Stomach (tissue), 19 donors: ENCODE results near the gene MOV10L1. TPM values are rescaled to one million over a fixed set of nuclear protein-coding genes. Genes with fewer than 3 reads are reported as not detected.
A peak's percentile ranks its signal among the peaks of the same experiment; 100 is the strongest.

Experiments
- DNase-seq, 2 donors: peaks; one replicate each; pipeline versions ENCODE4 v3.0.0 to v3.0.0-alpha.2; 2013 to 2019
- H3K27ac ChIP-seq, 5 donors: fragments of 200-600 bp in 4 of 5; sonication (generic) in 4 of 5; one replicate each; pipeline ENCODE4 v1.5.1; 2013 to 2019; ENCODE audit warnings: mild to moderate bottlenecking in 1 of 5, moderate library complexity in 1 of 5
- H3K27me3 ChIP-seq, 3 donors: fragments of 200-600 bp; sonication (generic); one replicate each; pipeline ENCODE4 v1.5.1; 2017 to 2019; ENCODE audit warnings: mixed run types in 1 of 3
- H3K36me3 ChIP-seq, 4 donors: fragments of 200-600 bp; sonication (generic); 1 replicate in 3 of 4; 2 replicates in 1 of 4; pipeline ENCODE4 v1.5.1; 2016 to 2019
- H3K4me1 ChIP-seq, 4 donors: fragments of 200-600 bp; sonication (generic); one replicate each; pipeline ENCODE4 v1.5.1; 2016 to 2019
- H3K4me3 ChIP-seq, 4 donors: fragments of 200-600 bp; sonication (generic) in 3 of 4; one replicate each; pipeline ENCODE4 v1.5.1; 2016 to 2019; ENCODE audit warnings: mild to moderate bottlenecking in 1 of 4
- H3K9me3 ChIP-seq, 4 donors: fragments of 200-600 bp; sonication (generic); one replicate each; pipeline ENCODE4 v1.5.1; 2016 to 2019
- EP300 ChIP-seq: sonication (generic); formaldehyde crosslinking; IDR thresholded peaks from one replicate; pipeline ENCODE4 v1.6.1; 2017; ENCODE audit warnings: antibody characterized with exemption
- POLR2A ChIP-seq, 4 donors: fragments of 450-650 bp; IDR thresholded peaks; one replicate each; pipeline ENCODE4 v1.6.1; 2016; ENCODE audit warnings: antibody characterized with exemption in 4 of 4, control low read depth in 2 of 4, mild to moderate bottlenecking in 1 of 4, moderate library complexity in 1 of 4
- POLR2AphosphoS5 ChIP-seq, 3 donors: sonication (generic); formaldehyde crosslinking; IDR thresholded peaks; one replicate each; pipeline ENCODE4 v1.6.1; 2016; ENCODE audit warnings: antibody characterized with exemption in 3 of 3
- WGBS, 5 donors: extraction: QIAGEN DNeasy Blood & Tissue Kit in 3 of 5; methylation state at CpG; one replicate each; pipeline versions ENCODE4 v1.1.5 to v1.1.7; 2013 to 2018; 5-methylcytosine and 5-hydroxymethylcytosine counted together
- intact Hi-C: fragments of 100-400 bp; cut with DNase I; formaldehyde crosslinking; loops from one replicate; pipeline ENCODE4 v1.15.1; 2023; ENCODE audit warnings: low total_unique reads
- long read RNA-seq, 10 donors: transcript quantifications; one replicate each; lab custom pipeline, GENCODE V29; 2026
- polyA plus RNA-seq, 3 donors: library from polyadenylated mRNA; stranded (reverse); fragments of 200-250 nt; gene quantifications; one replicate each; pipeline ENCODE4 v1.2.3, GENCODE V29; 2013
- total RNA-seq, 5 donors: library from RNA; depleted of rRNA; stranded (reverse); fragments of >200 nt; gene quantifications; one replicate each; pipeline versions ENCODE4 v1.1.0 to v1.2.3, GENCODE V29; 2014 to 2016
- TF ChIP-seq, protein P1 (sequence below), 7 experiments: fragments of 450-650 bp in 4 of 7; fragments of 200-600 bp in 3 of 7; sonication (generic) in 3 of 7; IDR thresholded peaks; one replicate each; pipeline ENCODE4 v1.5.1; 2016 to 2019; ENCODE audit warnings: antibody characterized with exemption in 7 of 7, control low read depth in 2 of 7, mild to moderate bottlenecking in 1 of 7
- donor health status: healthy with polysubstance abuse.
- donor health status: Bipolar disorder and iron deficiency.
- donor health status: healthy.

The MOV10L1 gene
- total RNA-seq: 1 to 10 TPM in 2 of 5 donors, not detected in 3; 2.0 to 2.8 TPM
- polyA plus RNA-seq: under 1 TPM; 0.12 to 0.46 (median 0.40) TPM
- long read RNA-seq, donor 1: 0 reads
- long read RNA-seq, donor 2: 0 reads
- long read RNA-seq, donor 3: 0 reads
- long read RNA-seq, donor 4: 0 reads
- long read RNA-seq, donor 5: 0 reads
- long read RNA-seq, donor 6: 0 reads
- long read RNA-seq, donor 7, partial matches to known transcripts: 161 of 215 reads
- long read RNA-seq, donor 7, other reads (novel, unspliced or antisense): 54 of 215 reads
- long read RNA-seq, donor 8: 0 reads
- long read RNA-seq, donor 9, partial matches to known transcripts: 0 of 12 reads
- long read RNA-seq, donor 9, other reads (novel, unspliced or antisense): 12 of 12 reads
- long read RNA-seq, donor 10: 0 reads

DNA sequence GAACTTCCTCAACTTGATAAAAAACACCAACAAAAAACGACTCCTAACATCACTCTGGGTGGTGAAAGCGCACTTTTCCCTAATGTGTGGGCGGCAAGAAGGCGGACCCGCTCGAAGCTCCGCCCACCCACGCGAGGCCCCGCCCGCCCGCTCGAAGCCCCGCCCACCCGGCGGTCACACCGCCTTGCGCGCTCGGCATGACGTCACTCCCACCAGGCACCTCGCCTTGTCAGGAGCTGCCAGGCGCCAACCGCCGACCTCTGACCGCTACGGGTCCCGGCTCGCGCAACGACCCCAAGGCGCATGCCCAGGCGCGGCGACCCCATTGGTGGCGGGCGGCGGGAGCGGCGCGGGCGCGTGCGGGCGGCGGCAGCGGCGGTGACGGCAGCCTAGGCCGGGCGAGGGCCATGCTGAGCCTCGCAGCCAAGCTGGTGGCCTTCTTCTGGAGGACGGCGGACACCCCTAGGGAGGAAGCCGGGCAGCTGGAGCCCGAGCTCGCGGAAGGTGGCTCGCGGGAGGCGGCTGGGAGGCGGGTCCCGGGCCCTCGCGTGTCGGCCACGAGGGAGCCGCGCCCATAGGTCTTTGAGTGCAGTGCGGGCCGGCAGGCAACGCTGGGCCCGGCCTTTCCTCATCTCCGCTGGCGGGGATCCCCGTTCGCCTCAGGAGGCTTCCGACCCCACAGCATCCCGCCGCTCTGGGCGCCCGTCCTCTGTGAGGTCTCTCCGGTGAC is at the start of gene MOV10L1:
MOV10L1 (plus strand) TSS at position 325 of the 730 bp plus-strand sequence; CDS start at position 408, 83 bp downstream.
- intact Hi-C loops: no loop called here
- Histone ChIP-seq H3K4me3 (no peak within 1 kb of the TSS), H3K27ac (no peak within 1 kb of the TSS), H3K36me3 (no peaks in the 10 kb centered on the region), H3K27me3 (peaks cover 0 to 63% (median 15%) of the 10 kb centered on the region in 3 donors), H3K4me1 (peaks cover 0 to 4% (median 2%) of the 10 kb centered on the region in 4 donors), H3K9me3 (peaks cover 0 to 16% (median 11%) of the 10 kb centered on the region in 4 donors)
- TF ChIP-seq POLR2A (IDR thresholded peaks at IDR 0.05): no peak
- no peak for TF ChIP-seq POLR2AphosphoS5 (IDR thresholded peaks at IDR 0.05)
- TF ChIP-seq EP300: no peak
- TF ChIP-seq, protein P1, sequence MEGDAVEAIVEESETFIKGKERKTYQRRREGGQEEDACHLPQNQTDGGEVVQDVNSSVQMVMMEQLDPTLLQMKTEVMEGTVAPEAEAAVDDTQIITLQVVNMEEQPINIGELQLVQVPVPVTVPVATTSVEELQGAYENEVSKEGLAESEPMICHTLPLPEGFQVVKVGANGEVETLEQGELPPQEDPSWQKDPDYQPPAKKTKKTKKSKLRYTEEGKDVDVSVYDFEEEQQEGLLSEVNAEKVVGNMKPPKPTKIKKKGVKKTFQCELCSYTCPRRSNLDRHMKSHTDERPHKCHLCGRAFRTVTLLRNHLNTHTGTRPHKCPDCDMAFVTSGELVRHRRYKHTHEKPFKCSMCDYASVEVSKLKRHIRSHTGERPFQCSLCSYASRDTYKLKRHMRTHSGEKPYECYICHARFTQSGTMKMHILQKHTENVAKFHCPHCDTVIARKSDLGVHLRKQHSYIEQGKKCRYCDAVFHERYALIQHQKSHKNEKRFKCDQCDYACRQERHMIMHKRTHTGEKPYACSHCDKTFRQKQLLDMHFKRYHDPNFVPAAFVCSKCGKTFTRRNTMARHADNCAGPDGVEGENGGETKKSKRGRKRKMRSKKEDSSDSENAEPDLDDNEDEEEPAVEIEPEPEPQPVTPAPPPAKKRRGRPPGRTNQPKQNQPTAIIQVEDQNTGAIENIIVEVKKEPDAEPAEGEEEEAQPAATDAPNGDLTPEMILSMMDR (IDR thresholded peaks at IDR 0.05): no peak
- WGBS, 5 donors: 43 to 60% (median 45%) methylated on average over 51 to 83 of the region's 83 CpGs
- DNase-seq: peak in 1 of 2 donors; percentile 76

DNA sequence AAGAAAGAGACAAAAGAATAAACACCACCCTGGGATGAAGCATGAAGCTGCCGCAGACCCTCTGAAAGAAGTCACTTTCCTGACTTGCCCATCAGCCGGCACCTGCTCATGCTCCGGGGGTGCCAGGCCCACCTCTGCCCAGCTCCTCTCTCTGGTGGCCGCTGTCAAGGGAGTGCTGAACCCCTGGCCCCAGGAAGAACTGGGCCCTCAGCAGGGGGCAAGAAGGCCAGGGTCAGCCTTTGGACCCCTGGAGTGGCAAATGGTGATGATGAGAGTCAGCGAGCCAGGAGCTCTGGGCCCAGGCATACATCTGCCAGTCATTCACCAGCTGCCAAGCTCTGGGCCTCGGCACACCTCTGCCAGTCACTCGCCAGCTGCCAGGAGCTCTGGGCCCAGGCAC is 49.1 kb upstream of the MOV10L1 start:
- Histone ChIP-seq H3K4me3 (no peak overlapping the region), H3K4me1 (no peaks in the 10 kb centered on the region), H3K27me3 (peaks cover 0 to 39% (median 14%) of the 10 kb centered on the region in 3 donors), H3K27ac (no peak overlapping the region), H3K9me3 (peaks cover 0 to 14% (median 8%) of the 10 kb centered on the region in 4 donors), H3K36me3 (no peaks in the 10 kb centered on the region)
- TF ChIP-seq EP300: no peak
- no peak for TF ChIP-seq POLR2AphosphoS5 (IDR thresholded peaks at IDR 0.05)
- TF ChIP-seq, protein P1 (IDR thresholded peaks at IDR 0.05): no peak
- no peak for TF ChIP-seq POLR2A (IDR thresholded peaks at IDR 0.05)
- WGBS, 5 donors: 82 to 87% (median 85%) methylated on average over 4 to 7 of the region's 7 CpGs
- intact Hi-C loops: no loop called here
- no peak for DNase-seq

DNA sequence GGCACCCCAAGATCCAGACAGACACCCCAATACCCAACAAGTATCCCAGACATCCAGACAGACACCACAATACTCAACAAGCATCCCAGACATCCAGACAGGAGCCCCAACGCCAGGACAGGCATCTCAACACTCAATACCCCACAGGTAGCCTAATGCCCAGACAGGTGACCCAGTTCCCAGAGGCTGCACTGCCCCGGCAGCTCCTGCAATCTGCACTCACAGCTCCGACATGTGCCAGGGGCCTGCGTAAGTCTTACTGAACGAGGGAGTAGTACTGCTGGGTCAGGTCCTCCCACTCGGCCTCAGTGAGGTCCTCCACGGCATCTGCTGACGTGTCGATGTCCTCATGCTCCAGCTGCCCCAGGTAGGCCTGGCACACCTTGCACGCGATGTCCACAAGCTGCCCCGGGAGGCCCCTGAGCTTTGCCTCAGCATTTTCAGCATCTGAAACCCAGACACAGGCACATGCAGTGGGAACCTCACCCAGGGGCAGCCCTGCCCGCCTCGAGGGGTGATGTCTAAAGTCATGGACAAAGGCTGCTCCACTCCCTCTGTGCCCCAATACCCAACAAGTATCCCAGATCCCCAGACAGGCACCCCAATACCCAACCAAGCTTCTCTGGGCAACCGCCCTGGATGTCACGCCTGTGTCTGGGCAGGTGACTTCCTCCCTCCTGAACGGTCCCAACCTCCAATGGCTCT is 48.3 kb upstream of the MOV10L1 start:
- Histone ChIP-seq H3K4me3 (no peak overlapping the region), H3K9me3 (peaks cover 0 to 14% (median 8%) of the 10 kb centered on the region in 4 donors), H3K27ac (no peak overlapping the region), H3K4me1 (no peaks in the 10 kb centered on the region), H3K27me3 (peaks cover 0 to 42% (median 14%) of the 10 kb centered on the region in 3 donors), H3K36me3 (no peaks in the 10 kb centered on the region)
- 77 to 87% (median 79%) methylated on average over 15 to 17 of the region's 17 CpGs for WGBS, 5 donors
- no peak for DNase-seq
- TF ChIP-seq, protein P1 (IDR thresholded peaks at IDR 0.05): no peak
- no peak for TF ChIP-seq EP300
- TF ChIP-seq POLR2AphosphoS5 (IDR thresholded peaks at IDR 0.05): no peak
- no peak for TF ChIP-seq POLR2A (IDR thresholded peaks at IDR 0.05)
- intact Hi-C loops: no loop called here
